Measurements from ENCODE around the gene FLCN. TPM values are rescaled to one million over a fixed set of nuclear protein-coding genes. Genes with fewer than 3 reads are reported as not detected.

Gene FLCN
- total and polyA plus RNA-seq, 2 donors (not counting 3 experiments of a cell fraction or from before 2014, with no cell fraction given): 38.8 to 68.9 TPM

DNA sequence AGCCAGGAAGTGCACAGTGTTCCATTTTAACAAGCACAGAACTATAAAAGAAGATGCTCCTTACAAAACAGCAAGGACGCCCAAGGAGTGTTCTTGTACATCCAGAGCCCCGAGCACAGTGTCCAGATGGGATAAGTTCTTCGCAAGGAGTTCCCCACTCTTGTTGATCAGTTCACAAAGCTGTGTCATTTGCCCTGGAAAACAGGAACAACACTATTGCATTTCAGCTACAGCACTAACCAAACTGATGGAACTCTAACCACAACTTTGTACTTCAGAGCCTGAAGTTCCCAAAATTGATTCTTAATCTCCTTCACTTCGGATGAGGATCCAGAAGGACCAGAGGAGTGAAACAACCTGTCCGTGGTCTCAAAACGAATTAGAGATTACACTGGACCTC, 39.0 kb upstream of the FLCN start:
- no peaks in the 10 kb centered on the region for H3K9me1 ChIP-seq (replicated peaks; ENCODE audit: control insufficient read depth, extremely low read depth, insufficient read depth, low read length)
- H3K4me2 ChIP-seq (ENCODE audit: insufficient read depth, low read length): no peak overlapping the region
- TF ChIP-seq, protein P1, sequence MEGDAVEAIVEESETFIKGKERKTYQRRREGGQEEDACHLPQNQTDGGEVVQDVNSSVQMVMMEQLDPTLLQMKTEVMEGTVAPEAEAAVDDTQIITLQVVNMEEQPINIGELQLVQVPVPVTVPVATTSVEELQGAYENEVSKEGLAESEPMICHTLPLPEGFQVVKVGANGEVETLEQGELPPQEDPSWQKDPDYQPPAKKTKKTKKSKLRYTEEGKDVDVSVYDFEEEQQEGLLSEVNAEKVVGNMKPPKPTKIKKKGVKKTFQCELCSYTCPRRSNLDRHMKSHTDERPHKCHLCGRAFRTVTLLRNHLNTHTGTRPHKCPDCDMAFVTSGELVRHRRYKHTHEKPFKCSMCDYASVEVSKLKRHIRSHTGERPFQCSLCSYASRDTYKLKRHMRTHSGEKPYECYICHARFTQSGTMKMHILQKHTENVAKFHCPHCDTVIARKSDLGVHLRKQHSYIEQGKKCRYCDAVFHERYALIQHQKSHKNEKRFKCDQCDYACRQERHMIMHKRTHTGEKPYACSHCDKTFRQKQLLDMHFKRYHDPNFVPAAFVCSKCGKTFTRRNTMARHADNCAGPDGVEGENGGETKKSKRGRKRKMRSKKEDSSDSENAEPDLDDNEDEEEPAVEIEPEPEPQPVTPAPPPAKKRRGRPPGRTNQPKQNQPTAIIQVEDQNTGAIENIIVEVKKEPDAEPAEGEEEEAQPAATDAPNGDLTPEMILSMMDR (IDR thresholded peaks at IDR 0.05; ENCODE audit: extremely low read depth in 1 of 2, insufficient read depth in 1 of 2, low read depth in 1 of 2, low read length in 2 of 2): no peak
- no peak for TF ChIP-seq EZH2 (IDR thresholded peaks at IDR 0.05; ENCODE audit: borderline replicate concordance, low read depth, low read length, severe bottlenecking)
- TF ChIP-seq, protein P2, sequence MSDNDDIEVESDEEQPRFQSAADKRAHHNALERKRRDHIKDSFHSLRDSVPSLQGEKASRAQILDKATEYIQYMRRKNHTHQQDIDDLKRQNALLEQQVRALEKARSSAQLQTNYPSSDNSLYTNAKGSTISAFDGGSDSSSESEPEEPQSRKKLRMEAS (IDR thresholded peaks at IDR 0.05; ENCODE audit: insufficient read depth, insufficient read length): no peak
- no peak for TF ChIP-seq POLR2AphosphoS5 (IDR thresholded peaks at IDR 0.05; ENCODE audit: insufficient read depth, low read depth, low read length)
- TF ChIP-seq POLR2A (IDR thresholded peaks at IDR 0.05; ENCODE audit: low read depth, low read length): no peak
- no peak for TF ChIP-seq MYC (IDR thresholded peaks at IDR 0.05; ENCODE audit: low read depth, low read length)
- no peak for TF ChIP-seq JUN (IDR thresholded peaks at IDR 0.05; ENCODE audit: borderline replicate concordance, insufficient read depth, insufficient read length, low read depth)
- TF ChIP-seq GATA2 (IDR thresholded peaks at IDR 0.05; ENCODE audit: insufficient read depth, insufficient read length, low read depth, low read length): no peak
- no peak for TF ChIP-seq FOS (IDR thresholded peaks at IDR 0.05; ENCODE audit: borderline replicate concordance, insufficient read depth, low read length)
- H3K9ac ChIP-seq (replicated peaks; ENCODE audit: extremely low read depth, insufficient read depth, low read length): no peak overlapping the region
- no peaks in the 10 kb centered on the region for H4K20me1 ChIP-seq (replicated peaks; ENCODE audit: control insufficient read depth, extremely low read depth, insufficient read depth, low read length)
- no peak overlapping the region for H3K4me3 ChIP-seq (replicated peaks in 1 of 3; ENCODE audit: insufficient read depth in 1 of 3, low read depth in 1 of 3, low read length in 3 of 3)
- H3K4me1 ChIP-seq (ENCODE audit: control insufficient read depth, extremely low read depth, insufficient read depth, low read length): peaks cover 8% of the 10 kb centered on the region
- intact Hi-C loops (cut with micrococcal nuclease) (no loop called here), dilution Hi-C loops (cut with MboI; ENCODE audit: extremely low pct_ligation_motif_present, low sequenced_read_pairs) (no loop called here)
- ChIA-PET POLR2A (no interaction called here), CTCF (no interaction called here)
- peaks cover 6 to 9% of the 10 kb centered on the region in 2 experiments for H3K36me3 ChIP-seq (ENCODE audit: control insufficient read depth in 2 of 2, extremely low read depth in 1 of 2, insufficient read depth in 2 of 2, low read length in 2 of 2)
- H3K79me2 ChIP-seq (ENCODE audit: control insufficient read depth, insufficient read depth, low read length): peaks cover 48% of the 10 kb centered on the region
- no peaks in the 10 kb centered on the region for H3K9me3 ChIP-seq (replicated peaks; ENCODE audit: control insufficient read depth, insufficient read depth, low read length)
- no peaks in the 10 kb centered on the region for H3K27me3 ChIP-seq (ENCODE audit: control insufficient read depth in 2 of 2, insufficient read depth in 2 of 2, low read length in 2 of 2)
- FAIRE-seq (no peak), DNase-seq (ENCODE audit: low read depth, low spot score) (no peak)
- no peak overlapping the region for H3K27ac ChIP-seq (ENCODE audit: insufficient read depth, low read depth, low read length)
- no peak overlapping the region for H2AFZ ChIP-seq (ENCODE audit: low read depth, low read length)
- no TSS peak for BruUV-seq (replicated peaks)
